Neural cell (in vitro differentiated cells): ENCODE measurements around the gene CCNJ. TPM values are rescaled to one million over a fixed set of nuclear protein-coding genes. Genes with fewer than 3 reads are reported as not detected.

ENCODE experiments used
- H2AFZ ChIP-seq: fragments of 200-600, 300-800 bp; sonication (generic), shearing (Covaris generic); 2 replicates; pipeline ENCODE4 v1.6.0; 2014; ENCODE audit warnings: low read depth, mild to moderate bottlenecking, antibody characterized with exemption, low read length, moderate library complexity
- H3F3A ChIP-seq: fragments of 200-600 bp; shearing (Covaris generic); 2 replicates; pipeline ENCODE4 v1.6.1; 2016; ENCODE audit warnings: mild to moderate bottlenecking, moderate library complexity, mixed read lengths, antibody characterized with exemption, low read length; ENCODE audit not compliant: insufficient read depth, poor library complexity, severe bottlenecking
- H3K27ac ChIP-seq: fragments of 200-600, 300-800 bp; sonication (generic), shearing (Covaris generic); 2 replicates; pipeline ENCODE4 v1.5.1; 2014; ENCODE audit warnings: mild to moderate bottlenecking, low read length, moderate library complexity
- H3K27me3 ChIP-seq: fragments of 300-800, 200-600 bp; sonication (generic), shearing (Covaris generic); 2 replicates; pipeline ENCODE4 v1.6.0; 2014; ENCODE audit warnings: mild to moderate bottlenecking, low read depth, low read length, moderate library complexity; ENCODE audit not compliant: insufficient read depth
- H3K36me3 ChIP-seq: fragments of 300-800, 200-600 bp; sonication (generic), shearing (Covaris generic); 2 replicates; pipeline ENCODE4 v1.5.1; 2014; ENCODE audit warnings: mild to moderate bottlenecking, antibody characterized with exemption, low read length, moderate library complexity; ENCODE audit not compliant: insufficient read depth
- H3K4me2 ChIP-seq: fragments of 300-800, 200-600 bp; sonication (generic), shearing (Covaris generic); 2 replicates; pipeline ENCODE4 v1.6.0; 2014; ENCODE audit warnings: mild to moderate bottlenecking, low read length
- H3K4me3 ChIP-seq: fragments of 300-800, 200-600 bp; sonication (generic), shearing (Covaris generic); 2 replicates; pipeline ENCODE4 v1.5.1; 2014; ENCODE audit warnings: mild to moderate bottlenecking, low read length, moderate library complexity
- H3K79me2 ChIP-seq: fragments of 200-600 bp; shearing (Covaris generic); replicated peaks from 2 replicates; pipeline ENCODE4 v1.6.0; 2014; ENCODE audit warnings: mild to moderate bottlenecking, low read length, moderate library complexity; ENCODE audit not compliant: insufficient read depth
- H3K9ac ChIP-seq: fragments of 300-800, 200-600 bp; sonication (generic), shearing (Covaris generic); 2 replicates; pipeline ENCODE4 v1.6.1; 2016; ENCODE audit warnings: mild to moderate bottlenecking, low read length, mixed read lengths
- H3K9me2 ChIP-seq: fragments of 200-600 bp; shearing (Covaris generic); 2 replicates; pipeline ENCODE4 v1.6.1; 2016; ENCODE audit warnings: mild to moderate bottlenecking, low read length, mixed read lengths; ENCODE audit not compliant: insufficient read depth
- H3K9me3 ChIP-seq: fragments of 200-600, 300-800 bp; sonication (generic), shearing (Covaris generic); 2 replicates; pipeline ENCODE4 v1.6.1; 2016; ENCODE audit warnings: mild to moderate bottlenecking, mixed run types, low read length, moderate library complexity, mixed read lengths
- H4K20me1 ChIP-seq: fragments of 200-600 bp; shearing (Covaris generic); 2 replicates; pipeline ENCODE4 v1.6.1; 2016; ENCODE audit warnings: mild to moderate bottlenecking, mixed run types; ENCODE audit not compliant: insufficient read depth
- EP300 ChIP-seq: fragments of 450-650 bp; conservative IDR thresholded peaks from 2 replicates; pipeline ENCODE4 v1.6.1; 2014; ENCODE audit warnings: antibody characterized with exemption, mild to moderate bottlenecking, moderate library complexity; ENCODE audit not compliant: poor library complexity, severe bottlenecking
- EZH2 ChIP-seq: fragments of 200-600, 300-800 bp; shearing (Covaris generic), sonication (generic); IDR thresholded peaks from 2 replicates; pipeline ENCODE4 v1.6.1; 2014; ENCODE audit warnings: antibody characterized with exemption, low read length, borderline replicate concordance, mild to moderate bottlenecking; ENCODE audit not compliant: insufficient read depth, poor library complexity, severe bottlenecking
- MXI1 ChIP-seq: fragments of 450-650 bp; conservative IDR thresholded peaks from 2 replicates; pipeline ENCODE4 v1.6.1; 2014; ENCODE audit warnings: antibody characterized with exemption, mild to moderate bottlenecking; ENCODE audit not compliant: poor library complexity, severe bottlenecking
- POLR2AphosphoS5 ChIP-seq: IDR thresholded peaks from 2 replicates; pipeline ENCODE4 v1.6.1; 2012
- SMC3 ChIP-seq: fragments of 450-650 bp; conservative IDR thresholded peaks from 2 replicates; pipeline ENCODE4 v1.6.1; 2014; ENCODE audit warnings: antibody characterized with exemption, mild to moderate bottlenecking, moderate library complexity; ENCODE audit not compliant: poor library complexity
- TAF1 ChIP-seq: IDR thresholded peaks from 2 replicates; pipeline ENCODE4 v1.6.1; 2012; ENCODE audit warnings: low read depth
- polyA plus RNA-seq: library from polyadenylated mRNA; depleted of rRNA; stranded (reverse); fragments of >200 nt; gene quantifications from 2 replicates; pipeline ENCODE4 v1.2.3, GENCODE V29; 2014
- TF ChIP-seq, protein P1 (sequence below): IDR thresholded peaks from 2 replicates; pipeline ENCODE4 v1.6.1; 2012; ENCODE audit warnings: borderline replicate concordance
- TF ChIP-seq, protein P2 (sequence below): fragments of 450-650 bp; IDR thresholded peaks from 2 replicates; pipeline ENCODE4 v1.5.1; 2014; ENCODE audit warnings: antibody characterized with exemption, mild to moderate bottlenecking, moderate library complexity; ENCODE audit not compliant: poor library complexity, severe bottlenecking

The CCNJ gene
- polyA plus RNA-seq, 1 donor from 2014 or later = 41.0 TPM

DNA sequence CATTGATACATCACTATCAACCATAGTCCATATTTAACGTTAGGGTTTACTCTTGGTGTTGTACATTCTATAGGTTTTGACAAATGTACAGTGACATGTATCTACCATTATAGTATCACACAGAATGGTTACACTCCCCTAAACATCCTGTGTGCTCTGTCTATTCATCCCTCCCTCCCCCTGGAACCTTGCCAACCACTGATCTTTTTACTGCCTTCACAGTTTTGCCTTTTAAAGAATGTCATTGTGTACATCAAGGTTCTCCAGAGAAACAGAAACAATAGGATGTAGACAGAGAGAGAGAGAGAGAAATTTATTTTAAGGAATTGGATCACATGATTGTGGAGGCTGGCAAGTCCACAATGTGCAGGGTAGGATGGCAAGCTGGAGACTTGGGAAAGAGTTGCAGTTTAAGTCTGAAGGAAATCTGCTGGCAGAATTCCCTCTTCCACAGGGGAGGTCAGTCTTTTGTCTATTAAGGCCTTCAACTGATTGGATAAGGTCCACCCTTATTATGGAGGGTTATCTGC lies 45.1 kb upstream of the CCNJ start:
- Histone ChIP-seq H3K79me2 (no peaks in the 10 kb centered on the region), H4K20me1 (no peaks in the 10 kb centered on the region), H3F3A (no peaks in the 10 kb centered on the region), H3K27ac (no peak overlapping the region), H3K9me2 (no peaks in the 10 kb centered on the region), H3K4me3 (no peak overlapping the region), H3K9me3 (no peaks in the 10 kb centered on the region), H3K27me3 (no peaks in the 10 kb centered on the region), H3K9ac (no peak overlapping the region), H3K4me2 (no peak overlapping the region), H3K36me3 (no peaks in the 10 kb centered on the region), H2AFZ (no peak overlapping the region)
- TF ChIP-seq EP300 (no peak), EZH2 (no peak), POLR2AphosphoS5 (no peak), MXI1 (no peak), TAF1 (no peak)
- TF ChIP-seq, protein P1, sequence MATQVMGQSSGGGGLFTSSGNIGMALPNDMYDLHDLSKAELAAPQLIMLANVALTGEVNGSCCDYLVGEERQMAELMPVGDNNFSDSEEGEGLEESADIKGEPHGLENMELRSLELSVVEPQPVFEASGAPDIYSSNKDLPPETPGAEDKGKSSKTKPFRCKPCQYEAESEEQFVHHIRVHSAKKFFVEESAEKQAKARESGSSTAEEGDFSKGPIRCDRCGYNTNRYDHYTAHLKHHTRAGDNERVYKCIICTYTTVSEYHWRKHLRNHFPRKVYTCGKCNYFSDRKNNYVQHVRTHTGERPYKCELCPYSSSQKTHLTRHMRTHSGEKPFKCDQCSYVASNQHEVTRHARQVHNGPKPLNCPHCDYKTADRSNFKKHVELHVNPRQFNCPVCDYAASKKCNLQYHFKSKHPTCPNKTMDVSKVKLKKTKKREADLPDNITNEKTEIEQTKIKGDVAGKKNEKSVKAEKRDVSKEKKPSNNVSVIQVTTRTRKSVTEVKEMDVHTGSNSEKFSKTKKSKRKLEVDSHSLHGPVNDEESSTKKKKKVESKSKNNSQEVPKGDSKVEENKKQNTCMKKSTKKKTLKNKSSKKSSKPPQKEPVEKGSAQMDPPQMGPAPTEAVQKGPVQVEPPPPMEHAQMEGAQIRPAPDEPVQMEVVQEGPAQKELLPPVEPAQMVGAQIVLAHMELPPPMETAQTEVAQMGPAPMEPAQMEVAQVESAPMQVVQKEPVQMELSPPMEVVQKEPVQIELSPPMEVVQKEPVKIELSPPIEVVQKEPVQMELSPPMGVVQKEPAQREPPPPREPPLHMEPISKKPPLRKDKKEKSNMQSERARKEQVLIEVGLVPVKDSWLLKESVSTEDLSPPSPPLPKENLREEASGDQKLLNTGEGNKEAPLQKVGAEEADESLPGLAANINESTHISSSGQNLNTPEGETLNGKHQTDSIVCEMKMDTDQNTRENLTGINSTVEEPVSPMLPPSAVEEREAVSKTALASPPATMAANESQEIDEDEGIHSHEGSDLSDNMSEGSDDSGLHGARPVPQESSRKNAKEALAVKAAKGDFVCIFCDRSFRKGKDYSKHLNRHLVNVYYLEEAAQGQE = no peak
- TF ChIP-seq, protein P2, sequence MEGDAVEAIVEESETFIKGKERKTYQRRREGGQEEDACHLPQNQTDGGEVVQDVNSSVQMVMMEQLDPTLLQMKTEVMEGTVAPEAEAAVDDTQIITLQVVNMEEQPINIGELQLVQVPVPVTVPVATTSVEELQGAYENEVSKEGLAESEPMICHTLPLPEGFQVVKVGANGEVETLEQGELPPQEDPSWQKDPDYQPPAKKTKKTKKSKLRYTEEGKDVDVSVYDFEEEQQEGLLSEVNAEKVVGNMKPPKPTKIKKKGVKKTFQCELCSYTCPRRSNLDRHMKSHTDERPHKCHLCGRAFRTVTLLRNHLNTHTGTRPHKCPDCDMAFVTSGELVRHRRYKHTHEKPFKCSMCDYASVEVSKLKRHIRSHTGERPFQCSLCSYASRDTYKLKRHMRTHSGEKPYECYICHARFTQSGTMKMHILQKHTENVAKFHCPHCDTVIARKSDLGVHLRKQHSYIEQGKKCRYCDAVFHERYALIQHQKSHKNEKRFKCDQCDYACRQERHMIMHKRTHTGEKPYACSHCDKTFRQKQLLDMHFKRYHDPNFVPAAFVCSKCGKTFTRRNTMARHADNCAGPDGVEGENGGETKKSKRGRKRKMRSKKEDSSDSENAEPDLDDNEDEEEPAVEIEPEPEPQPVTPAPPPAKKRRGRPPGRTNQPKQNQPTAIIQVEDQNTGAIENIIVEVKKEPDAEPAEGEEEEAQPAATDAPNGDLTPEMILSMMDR = no peak

DNA sequence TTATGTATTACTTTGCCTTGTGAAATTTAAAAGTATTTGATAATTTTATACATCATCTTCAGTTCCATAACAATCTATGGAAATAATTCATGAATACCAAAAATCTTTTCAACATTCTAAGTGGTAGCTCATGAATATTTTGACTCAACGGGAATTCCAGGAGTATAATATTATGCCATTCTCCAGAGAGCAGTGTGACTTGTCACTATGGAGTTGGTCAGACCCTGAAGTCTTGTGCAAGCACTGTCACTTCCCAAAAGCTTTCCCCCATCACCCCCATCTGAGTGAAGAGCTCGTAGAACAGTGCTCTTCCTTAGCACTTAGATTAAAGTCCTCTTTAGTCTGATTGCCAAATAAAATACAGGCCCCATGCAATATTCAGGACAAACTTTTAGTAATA lies 29.4 kb upstream of the CCNJ start:
- Histone ChIP-seq H3K9me2 (no peaks in the 10 kb centered on the region), H3K4me2 (no peak overlapping the region), H3K9ac (no peak overlapping the region), H3K4me3 (no peak overlapping the region), H3K9me3 (no peaks in the 10 kb centered on the region), H3K27ac (no peak overlapping the region), H2AFZ (no peak overlapping the region), H3K27me3 (no peaks in the 10 kb centered on the region), H3K36me3 (no peaks in the 10 kb centered on the region), H3F3A (no peaks in the 10 kb centered on the region), H3K79me2 (no peaks in the 10 kb centered on the region), H4K20me1 (no peaks in the 10 kb centered on the region)
- no peak for TF ChIP-seq EP300
- TF ChIP-seq EZH2 = no peak
- TF ChIP-seq, protein P2 = no peak
- TF ChIP-seq SMC3 = no peak
